MCF 10A (cell line): Measurements from ENCODE around the gene HDAC11. TPM values are rescaled to one million over a fixed set of nuclear protein-coding genes. Genes with fewer than 3 reads are reported as not detected.
A peak's percentile ranks its signal among the peaks of the same experiment; 100 is the strongest.

ENCODE experiments used
- BruUV-seq: library from RNA; stranded (reverse); fragments of 400-500 nt; replicated peaks from 2 replicates; lab custom pipeline; 2021; lab: Mats Ljungman, UMichigan
- CTCF ChIA-PET: fragments of 300-600 bp; sonication (Branson Sonifier 250); formaldehyde crosslinking; extraction: SDS; loops from one replicate; lab custom pipeline; 2021; ENCODE audit warnings: antibody characterized with exemption, inconsistent platforms; lab: Yijun Ruan, JAX
- POLR2A ChIA-PET: fragments of 300-600, 350-650 bp; sonication (Branson Sonifier 250); formaldehyde crosslinking; extraction: SDS; loops from one replicate; lab custom pipeline; 2020; ENCODE audit warnings: antibody characterized with exemption, inconsistent platforms; lab: Yijun Ruan, JAX
- DNase-seq: peaks from one replicate; pipeline ENCODE4 v3.0.0-alpha.2; 2018; ENCODE audit not compliant: unreplicated experiment
- H3K27ac Mint-ChIP-seq: one replicate; pipeline ENCODE4 v1.8.0; 2022; ENCODE audit warnings: mild to moderate bottlenecking, low read depth, mixed read lengths; ENCODE audit not compliant: unreplicated experiment
- H3K27me3 Mint-ChIP-seq: one replicate; pipeline ENCODE4 v1.8.0; 2022; ENCODE audit warnings: mixed read lengths; ENCODE audit not compliant: insufficient read depth, unreplicated experiment
- H3K36me3 Mint-ChIP-seq: one replicate; pipeline ENCODE4 v1.8.0; 2022; ENCODE audit warnings: mild to moderate bottlenecking, moderate library complexity, mixed read lengths; ENCODE audit not compliant: insufficient read depth, unreplicated experiment
- H3K4me1 Mint-ChIP-seq: one replicate; pipeline ENCODE4 v1.8.0; 2022; ENCODE audit warnings: mixed read lengths; ENCODE audit not compliant: insufficient read depth, unreplicated experiment
- H3K4me3 Mint-ChIP-seq: one replicate; pipeline ENCODE4 v1.8.0; 2022; ENCODE audit warnings: mild to moderate bottlenecking, moderate library complexity, mixed read lengths; ENCODE audit not compliant: unreplicated experiment
- H3K9me3 Mint-ChIP-seq: one replicate; pipeline ENCODE4 v1.8.0; 2022; ENCODE audit warnings: mixed read lengths; ENCODE audit not compliant: unreplicated experiment
- intact Hi-C: fragments of 100-400 bp; cut with micrococcal nuclease; formaldehyde crosslinking; loops from 2 replicates; pipeline ENCODE4 v1.14.1; 2022
- total RNA-seq: library from RNA; stranded (reverse); gene quantifications from 2 replicates; pipeline ENCODE4 v1.2.3, GENCODE V29; 2022
- TF ChIP-seq, protein P1 (sequence below): fragments of 200-600 bp; IDR thresholded peaks from one replicate; pipeline ENCODE4 v1.8.0; 2022; ENCODE audit warnings: antibody characterized with exemption, mild to moderate bottlenecking; ENCODE audit not compliant: unreplicated experiment

Gene HDAC11
- total RNA-seq, 1 experiment from 2014 or later = 8.7 TPM

DNA sequence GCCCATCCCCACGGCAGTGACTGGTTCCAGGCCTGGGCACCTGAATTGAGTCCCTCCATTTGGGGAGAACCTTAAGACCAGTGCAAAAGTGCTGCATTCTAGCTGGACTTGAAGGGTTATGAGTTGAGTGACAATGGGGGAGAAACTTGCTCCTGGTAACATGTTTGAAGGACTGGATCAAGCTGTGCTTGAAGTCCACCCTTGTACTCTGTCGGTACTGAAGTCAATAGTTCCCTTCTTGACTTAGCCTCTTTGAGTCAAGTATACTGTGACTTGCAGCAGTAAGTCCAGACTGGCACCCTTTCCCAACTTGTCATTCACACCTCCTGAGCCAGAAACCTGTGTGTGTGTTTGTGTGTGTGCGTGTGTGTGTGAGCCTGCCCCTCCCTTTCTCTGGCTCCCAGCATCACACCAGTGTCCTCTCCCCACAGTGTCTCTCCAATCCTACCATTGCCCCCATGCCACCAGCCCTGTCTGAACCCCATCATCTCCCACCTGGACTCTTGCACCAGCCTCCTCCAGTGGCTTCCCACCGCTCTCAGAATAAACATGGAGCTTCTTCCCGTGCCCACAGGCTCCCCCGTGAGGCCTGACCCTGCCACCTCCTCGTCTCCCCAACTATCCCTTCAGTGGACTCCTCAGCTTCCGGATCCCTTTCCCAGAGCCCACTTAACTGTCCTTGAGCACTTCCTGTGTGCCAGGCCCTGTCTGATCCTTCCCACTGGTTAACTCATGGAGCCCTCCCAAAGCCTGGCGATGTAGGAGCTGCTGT, 58.6 kb downstream of the HDAC11 start:
- intact Hi-C loops = no loop called here
- CTCF ChIA-PET = interaction anchor here (0.6 kb wide), 1 partner anchor 107 kb away, joined by 3 read pairs; no protein-coding TSS in a partner anchor
- H3K9me3 Mint-ChIP-seq = peaks cover 7% of the 10 kb centered on the region
- BruUV-seq = no TSS peak
- H3K4me3 Mint-ChIP-seq = peak overlapping the region; percentile 42
- no peaks in the 10 kb centered on the region for H3K36me3 Mint-ChIP-seq
- POLR2A ChIA-PET = interaction anchor here (0.6 to 3.2 kb wide), 4 partner anchors 13 to 1113 kb away, joined by 3 to 12 read pairs (median 8); partner anchors contain the start of genes CCDC174 and HDAC11
- peak overlapping the region; percentile 96 for H3K27ac Mint-ChIP-seq
- peak; percentile 8 for DNase-seq
- peaks cover 40% of the 10 kb centered on the region for H3K4me1 Mint-ChIP-seq
- no peaks in the 10 kb centered on the region for H3K27me3 Mint-ChIP-seq
- TF ChIP-seq, protein P1, sequence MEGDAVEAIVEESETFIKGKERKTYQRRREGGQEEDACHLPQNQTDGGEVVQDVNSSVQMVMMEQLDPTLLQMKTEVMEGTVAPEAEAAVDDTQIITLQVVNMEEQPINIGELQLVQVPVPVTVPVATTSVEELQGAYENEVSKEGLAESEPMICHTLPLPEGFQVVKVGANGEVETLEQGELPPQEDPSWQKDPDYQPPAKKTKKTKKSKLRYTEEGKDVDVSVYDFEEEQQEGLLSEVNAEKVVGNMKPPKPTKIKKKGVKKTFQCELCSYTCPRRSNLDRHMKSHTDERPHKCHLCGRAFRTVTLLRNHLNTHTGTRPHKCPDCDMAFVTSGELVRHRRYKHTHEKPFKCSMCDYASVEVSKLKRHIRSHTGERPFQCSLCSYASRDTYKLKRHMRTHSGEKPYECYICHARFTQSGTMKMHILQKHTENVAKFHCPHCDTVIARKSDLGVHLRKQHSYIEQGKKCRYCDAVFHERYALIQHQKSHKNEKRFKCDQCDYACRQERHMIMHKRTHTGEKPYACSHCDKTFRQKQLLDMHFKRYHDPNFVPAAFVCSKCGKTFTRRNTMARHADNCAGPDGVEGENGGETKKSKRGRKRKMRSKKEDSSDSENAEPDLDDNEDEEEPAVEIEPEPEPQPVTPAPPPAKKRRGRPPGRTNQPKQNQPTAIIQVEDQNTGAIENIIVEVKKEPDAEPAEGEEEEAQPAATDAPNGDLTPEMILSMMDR = no peak

DNA sequence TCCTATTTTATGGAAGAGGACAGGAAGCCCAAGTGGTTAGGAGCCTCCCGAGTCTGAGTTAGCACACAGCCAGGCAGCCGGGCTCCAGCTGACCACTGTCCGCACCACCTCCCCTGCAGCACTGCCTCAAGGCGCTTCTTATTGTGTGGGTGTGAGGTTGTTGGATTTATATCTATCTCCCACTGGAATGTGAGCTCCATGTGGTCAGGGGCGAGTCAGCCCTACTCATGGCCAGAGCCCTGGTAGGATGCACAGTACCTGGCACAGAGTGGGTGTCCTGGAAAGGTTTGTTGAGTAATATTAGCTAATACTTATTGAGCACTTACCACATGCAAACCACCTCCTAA, 59.2 kb downstream of the HDAC11 start:
- Mint-ChIP-seq H3K4me1 (peaks cover 39% of the 10 kb centered on the region), H3K27ac (peak overlapping the region; percentile 96), H3K27me3 (no peaks in the 10 kb centered on the region), H3K36me3 (no peaks in the 10 kb centered on the region), H3K9me3 (peaks cover 7% of the 10 kb centered on the region), H3K4me3 (peak overlapping the region; percentile 42)
- TF ChIP-seq, protein P1 = no peak
- intact Hi-C loops = no loop called here
- ChIA-PET POLR2A (interaction anchor here (0.6 to 3.2 kb wide), 3 partner anchors 14 to 1112 kb away, joined by 3 to 12 read pairs (median 11); partner anchors contain the start of gene CCDC174), CTCF (no interaction called here)
- DNase-seq = peak; percentile 45
- no TSS peak for BruUV-seq

- no peak for DNase-seq
- Mint-ChIP-seq H3K4me1 (peaks cover 43% of the 10 kb centered on the region), H3K27ac (no peak overlapping the region), H3K4me3 (no peak overlapping the region), H3K9me3 (peaks cover 7% of the 10 kb centered on the region), H3K27me3 (no peaks in the 10 kb centered on the region), H3K36me3 (no peaks in the 10 kb centered on the region)
- no TSS peak for BruUV-seq
- intact Hi-C loops = loop anchor here (5.0 kb wide), 1 partner anchor 63 kb away; no protein-coding TSS in a partner anchor
- ChIA-PET CTCF (interaction anchor here (0.5 to 1.9 kb wide), 2 partner anchors 109 to 436 kb away, joined by 3 to 5 read pairs; no protein-coding TSS in a partner anchor), POLR2A (interaction anchor here (2.3 to 3.2 kb wide), 2 partner anchors 14 to 26 kb away, joined by 11 to 12 read pairs; no protein-coding TSS in a partner anchor)
- TF ChIP-seq, protein P1 = no peak
These were observed 59.6 kb downstream of the HDAC11 start for GRCh38 chr3:13539671-13540070.

GRCh38 chr3:13540297-13540995, 60.3 kb downstream of the HDAC11 start:
- POLR2A ChIA-PET = interaction anchor here (2.3 to 3.2 kb wide), 2 partner anchors 15 to 26 kb away, joined by 11 to 12 read pairs; no protein-coding TSS in a partner anchor
- no TSS peak for BruUV-seq
- Mint-ChIP-seq H3K27me3 (no peaks in the 10 kb centered on the region), H3K4me1 (peaks cover 51% of the 10 kb centered on the region), H3K4me3 (no peak overlapping the region), H3K27ac (no peak overlapping the region), H3K9me3 (peaks cover 7% of the 10 kb centered on the region), H3K36me3 (no peaks in the 10 kb centered on the region)
- TF ChIP-seq, protein P1 = no peak
- intact Hi-C loops = loop anchor here (5.0 kb wide), 1 partner anchor 62 kb away; no protein-coding TSS in a partner anchor
- CTCF ChIA-PET = interaction anchor here (0.5 to 1.9 kb wide), 3 partner anchors 15 to 435 kb away, joined by 3 to 5 read pairs (median 3); no protein-coding TSS in a partner anchor
- DNase-seq = no peak
